Mesothelial cell of epicardium (in vitro differentiated cells): Measurements from ENCODE around the gene LRRC4B. TPM values are rescaled to one million over a fixed set of nuclear protein-coding genes. Genes with fewer than 3 reads are reported as not detected.
"Not testable (repeated sequence)": the region's sequence is repeated elsewhere in the genome, so short reads cannot be mapped to it uniquely, and the experiment has no call there.

ENCODE experiments used
- DNase-seq, 2 experiments: peaks; one replicate each; pipeline ENCODE4 v3.0.0; 2021; ENCODE audit warnings: low spot score in 2 of 2; ENCODE audit not compliant: unreplicated experiment in 2 of 2
- H3K27ac Mint-ChIP-seq: 2 replicates; pipeline ENCODE4 v1.8.0; 2021; ENCODE audit warnings: mixed read lengths
- H3K27me3 Mint-ChIP-seq: 2 replicates; pipeline ENCODE4 v1.8.0; 2021; ENCODE audit warnings: low read depth, mixed read lengths
- H3K36me3 Mint-ChIP-seq: 2 replicates; pipeline ENCODE4 v1.8.0; 2021; ENCODE audit warnings: mixed read lengths
- H3K4me1 Mint-ChIP-seq: 2 replicates; pipeline ENCODE4 v1.8.0; 2021; ENCODE audit warnings: mixed read lengths
- H3K4me3 Mint-ChIP-seq: 2 replicates; pipeline ENCODE4 v1.8.0; 2021; ENCODE audit warnings: mild to moderate bottlenecking, moderate library complexity, mixed read lengths
- H3K9me3 Mint-ChIP-seq: 2 replicates; pipeline ENCODE4 v1.8.0; 2021; ENCODE audit warnings: mixed read lengths
- total RNA-seq: library from RNA; stranded (reverse); gene quantifications from 3 replicates; pipeline ENCODE4 v1.2.1, GENCODE V29; 2021
- TF ChIP-seq, protein P1 (sequence below): fragments of 200-600 bp; sonication (generic); IDR thresholded peaks from one replicate; pipeline ENCODE4 v1.5.0; 2021; ENCODE audit warnings: antibody characterized with exemption; ENCODE audit not compliant: unreplicated experiment

Gene LRRC4B
- total RNA-seq, 1 donor from 2014 or later, result 16.3 TPM

DNA sequence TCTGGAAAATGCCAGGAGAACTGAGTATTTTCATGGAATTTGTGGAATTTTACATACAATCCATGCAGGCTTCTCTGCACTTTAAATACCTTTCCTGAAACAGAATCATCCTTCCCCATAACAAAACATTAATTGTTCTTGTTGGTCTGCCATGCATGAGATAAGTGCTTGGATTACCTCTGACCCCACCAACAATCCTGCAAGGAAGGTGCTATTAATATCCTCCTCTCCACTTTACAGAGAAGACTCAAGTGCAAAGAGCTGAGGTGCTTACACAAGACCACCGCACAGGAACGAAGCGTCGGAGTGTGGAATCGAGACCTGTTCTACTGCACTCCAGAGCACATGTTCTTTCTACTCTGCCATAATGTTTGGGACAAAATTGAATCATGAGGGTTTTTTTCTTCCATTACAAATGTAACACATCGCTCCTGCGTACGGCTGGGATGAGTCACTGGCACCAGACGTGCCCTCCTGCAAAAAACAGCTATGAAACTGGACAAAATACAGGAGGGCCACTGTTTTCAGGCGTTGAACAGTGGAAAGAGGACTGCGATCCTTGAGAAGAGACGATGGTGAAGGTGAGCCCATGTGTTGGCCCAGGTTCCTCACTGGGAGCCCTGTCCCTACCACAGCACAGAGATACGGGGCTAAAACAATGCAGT, 12.9 kb upstream of the LRRC4B start:
- TF ChIP-seq, protein P1, sequence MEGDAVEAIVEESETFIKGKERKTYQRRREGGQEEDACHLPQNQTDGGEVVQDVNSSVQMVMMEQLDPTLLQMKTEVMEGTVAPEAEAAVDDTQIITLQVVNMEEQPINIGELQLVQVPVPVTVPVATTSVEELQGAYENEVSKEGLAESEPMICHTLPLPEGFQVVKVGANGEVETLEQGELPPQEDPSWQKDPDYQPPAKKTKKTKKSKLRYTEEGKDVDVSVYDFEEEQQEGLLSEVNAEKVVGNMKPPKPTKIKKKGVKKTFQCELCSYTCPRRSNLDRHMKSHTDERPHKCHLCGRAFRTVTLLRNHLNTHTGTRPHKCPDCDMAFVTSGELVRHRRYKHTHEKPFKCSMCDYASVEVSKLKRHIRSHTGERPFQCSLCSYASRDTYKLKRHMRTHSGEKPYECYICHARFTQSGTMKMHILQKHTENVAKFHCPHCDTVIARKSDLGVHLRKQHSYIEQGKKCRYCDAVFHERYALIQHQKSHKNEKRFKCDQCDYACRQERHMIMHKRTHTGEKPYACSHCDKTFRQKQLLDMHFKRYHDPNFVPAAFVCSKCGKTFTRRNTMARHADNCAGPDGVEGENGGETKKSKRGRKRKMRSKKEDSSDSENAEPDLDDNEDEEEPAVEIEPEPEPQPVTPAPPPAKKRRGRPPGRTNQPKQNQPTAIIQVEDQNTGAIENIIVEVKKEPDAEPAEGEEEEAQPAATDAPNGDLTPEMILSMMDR, result no peak
- no peaks in the 10 kb centered on the region for H3K4me1 Mint-ChIP-seq
- no peaks in the 10 kb centered on the region for H3K9me3 Mint-ChIP-seq
- DNase-seq, result no peak
- peaks cover 37% of the 10 kb centered on the region for H3K27me3 Mint-ChIP-seq
- H3K36me3 Mint-ChIP-seq, result no peaks in the 10 kb centered on the region
- no peak overlapping the region for H3K4me3 Mint-ChIP-seq
- H3K27ac Mint-ChIP-seq, result no peak overlapping the region

DNA sequence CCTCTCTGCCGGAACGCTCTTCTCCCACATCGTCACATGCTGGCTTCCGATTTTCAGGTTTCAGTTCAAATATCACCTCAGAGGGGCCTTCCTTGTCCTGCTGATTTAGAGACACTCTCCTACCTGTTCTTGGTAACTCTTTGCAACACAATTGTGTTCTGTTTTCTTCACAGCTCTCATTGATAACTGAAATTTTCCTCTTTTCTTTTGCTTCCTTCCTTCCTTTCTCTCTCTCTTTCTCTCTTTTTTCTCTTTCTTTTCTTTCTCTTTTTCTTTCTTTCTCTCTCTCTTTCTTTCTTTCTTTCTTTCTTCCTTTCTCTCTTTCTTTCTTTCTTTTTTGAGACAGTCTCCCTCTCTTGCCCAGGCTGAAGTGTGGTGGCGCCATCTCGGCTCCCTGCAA, 12.0 kb upstream of the LRRC4B start:
- no peak for DNase-seq
- Mint-ChIP-seq H3K4me1 (no peaks in the 10 kb centered on the region), H3K36me3 (no peaks in the 10 kb centered on the region), H3K27me3 (peaks cover 39% of the 10 kb centered on the region), H3K4me3 (no peak overlapping the region), H3K27ac (no peak overlapping the region), H3K9me3 (no peaks in the 10 kb centered on the region)
- TF ChIP-seq, protein P1, result no peak

DNA sequence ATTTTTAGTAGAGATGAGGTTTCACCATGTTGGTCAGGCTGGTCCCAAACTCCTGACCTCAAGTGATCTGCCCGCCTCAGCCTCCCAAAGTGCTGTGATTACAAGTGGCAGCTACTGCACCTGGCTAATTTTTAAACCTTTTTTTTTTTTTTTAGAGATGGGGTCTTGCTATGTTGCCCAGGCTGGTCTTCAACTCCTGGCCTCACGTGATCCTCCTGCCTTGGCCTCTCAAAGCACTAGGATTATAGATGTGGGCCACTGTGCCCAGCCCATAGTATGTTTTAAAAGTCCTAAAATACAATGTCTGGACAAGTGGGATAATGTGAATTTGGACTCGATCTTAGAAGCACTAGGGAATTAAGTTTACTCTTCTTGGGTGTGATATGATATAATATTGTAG, 8.5 kb upstream of the LRRC4B start:
- not testable (repeated sequence) for H3K4me3 Mint-ChIP-seq, H3K9me3 Mint-ChIP-seq, DNase-seq, H3K36me3 Mint-ChIP-seq, H3K27ac Mint-ChIP-seq, H3K4me1 Mint-ChIP-seq
- peaks cover 46% of the 10 kb centered on the region for H3K27me3 Mint-ChIP-seq

DNA sequence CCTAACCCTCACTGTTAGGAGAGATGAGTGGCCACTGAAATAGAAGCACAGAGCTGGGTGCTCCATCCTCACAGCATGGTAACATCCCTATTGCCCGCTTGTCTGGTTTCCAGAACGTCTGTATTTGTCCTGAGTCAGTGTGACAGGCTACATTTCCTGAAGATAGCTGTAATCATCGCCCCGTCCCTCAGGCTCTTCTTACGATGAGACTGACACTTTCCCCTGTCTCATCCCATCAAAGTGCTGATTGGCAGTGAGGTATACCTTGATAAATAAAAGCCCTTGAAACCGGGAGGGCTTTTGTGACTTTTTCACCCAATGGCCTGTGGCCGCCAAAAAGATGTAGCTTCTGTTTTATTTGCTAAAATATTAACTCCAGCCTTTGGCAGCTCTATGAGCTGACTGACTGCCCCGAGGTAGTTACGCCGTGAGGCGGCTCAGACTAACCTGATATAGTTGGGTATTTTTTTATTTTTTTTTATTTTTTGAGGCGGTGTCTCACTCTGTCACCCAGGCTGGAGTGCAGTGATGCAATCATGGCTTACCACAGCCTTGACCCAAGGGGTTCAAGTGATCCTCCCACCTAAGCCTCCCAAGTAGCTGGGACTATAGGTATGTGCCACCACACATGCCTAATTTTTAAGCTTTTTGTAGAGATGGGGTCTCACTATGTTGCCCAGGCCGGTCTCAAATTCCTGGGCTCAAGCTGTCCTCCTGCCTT, 5.7 kb upstream of the LRRC4B start:
- TF ChIP-seq, protein P1, result no peak
- H3K9me3 Mint-ChIP-seq, result no peaks in the 10 kb centered on the region
- H3K27me3 Mint-ChIP-seq, result peaks cover 63% of the 10 kb centered on the region
- H3K4me3 Mint-ChIP-seq, result no peak overlapping the region
- no peaks in the 10 kb centered on the region for H3K36me3 Mint-ChIP-seq
- H3K27ac Mint-ChIP-seq, result no peak overlapping the region
- H3K4me1 Mint-ChIP-seq, result no peaks in the 10 kb centered on the region
- no peak for DNase-seq

DNA sequence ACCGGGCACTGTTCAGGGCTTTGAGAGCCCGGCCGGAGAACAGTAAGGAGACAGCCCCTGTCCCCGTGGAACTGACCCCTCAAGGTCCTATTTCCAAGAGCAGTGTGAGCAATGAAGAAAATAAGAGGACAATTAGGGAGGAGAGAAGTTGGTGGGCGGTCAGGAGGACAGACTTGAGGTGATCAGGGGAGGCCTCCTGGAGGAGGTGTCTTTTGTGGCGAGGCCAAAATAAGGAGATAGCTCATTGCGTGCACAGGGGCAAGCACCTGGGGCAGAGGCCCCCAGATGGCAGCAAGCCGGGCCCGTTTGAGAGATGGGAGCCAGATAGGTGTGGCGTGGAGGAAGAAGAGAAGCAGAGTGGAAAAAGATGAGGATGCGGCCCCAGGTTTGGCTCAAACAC, 2.8 kb upstream of the LRRC4B start:
- H3K4me1 Mint-ChIP-seq, result peaks cover 5% of the 10 kb centered on the region
- TF ChIP-seq, protein P1, result no peak
- H3K4me3 Mint-ChIP-seq, result no peak overlapping the region
- no peaks in the 10 kb centered on the region for H3K9me3 Mint-ChIP-seq
- H3K27ac Mint-ChIP-seq, result no peak overlapping the region
- no peaks in the 10 kb centered on the region for H3K36me3 Mint-ChIP-seq
- peaks cover 65% of the 10 kb centered on the region for H3K27me3 Mint-ChIP-seq
- DNase-seq, result no peak

DNA sequence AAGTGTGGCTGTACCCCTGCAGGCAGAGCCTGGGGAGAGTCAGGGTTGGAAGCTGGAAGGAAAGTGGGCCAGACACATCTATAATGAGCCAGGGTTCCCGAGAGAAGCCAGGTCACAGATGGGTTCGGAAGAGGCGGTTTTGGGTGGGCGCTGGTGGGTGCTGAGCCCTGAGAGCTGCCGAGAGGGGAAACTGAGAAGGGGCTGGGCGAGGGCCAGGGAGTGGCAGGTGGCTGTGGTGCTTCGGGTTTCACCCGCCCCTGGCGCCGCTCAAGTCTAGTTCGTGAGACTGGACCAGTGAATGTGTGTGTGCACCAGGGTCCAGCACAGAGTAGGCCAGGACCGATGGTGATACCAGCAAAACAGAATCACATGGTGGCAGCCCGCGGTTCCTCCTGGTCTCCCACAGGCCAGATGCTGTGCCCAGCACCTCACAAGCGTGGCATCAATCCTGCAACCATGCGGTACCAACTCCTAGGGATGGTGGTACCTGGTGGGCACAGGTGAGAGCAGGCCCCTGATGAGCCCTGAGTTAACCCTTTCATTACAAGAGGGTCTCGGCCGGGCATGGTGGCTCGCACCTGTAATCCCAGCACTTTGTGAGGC, 1.8 kb upstream of the LRRC4B start:
- H3K36me3 Mint-ChIP-seq, result no peaks in the 10 kb centered on the region
- peaks cover 72% of the 10 kb centered on the region for H3K27me3 Mint-ChIP-seq
- no peak overlapping the region for H3K4me3 Mint-ChIP-seq
- no peaks in the 10 kb centered on the region for H3K9me3 Mint-ChIP-seq
- peaks cover 5% of the 10 kb centered on the region for H3K4me1 Mint-ChIP-seq
- no peak overlapping the region for H3K27ac Mint-ChIP-seq
- DNase-seq, result no peak
- TF ChIP-seq, protein P1, result no peak
